ENCODE measurements around the gene NRROS.
"Not testable (repeated sequence)": the region's sequence is repeated elsewhere in the genome, so short reads cannot be mapped to it uniquely, and the experiment has no call there.

The NRROS gene

DNA sequence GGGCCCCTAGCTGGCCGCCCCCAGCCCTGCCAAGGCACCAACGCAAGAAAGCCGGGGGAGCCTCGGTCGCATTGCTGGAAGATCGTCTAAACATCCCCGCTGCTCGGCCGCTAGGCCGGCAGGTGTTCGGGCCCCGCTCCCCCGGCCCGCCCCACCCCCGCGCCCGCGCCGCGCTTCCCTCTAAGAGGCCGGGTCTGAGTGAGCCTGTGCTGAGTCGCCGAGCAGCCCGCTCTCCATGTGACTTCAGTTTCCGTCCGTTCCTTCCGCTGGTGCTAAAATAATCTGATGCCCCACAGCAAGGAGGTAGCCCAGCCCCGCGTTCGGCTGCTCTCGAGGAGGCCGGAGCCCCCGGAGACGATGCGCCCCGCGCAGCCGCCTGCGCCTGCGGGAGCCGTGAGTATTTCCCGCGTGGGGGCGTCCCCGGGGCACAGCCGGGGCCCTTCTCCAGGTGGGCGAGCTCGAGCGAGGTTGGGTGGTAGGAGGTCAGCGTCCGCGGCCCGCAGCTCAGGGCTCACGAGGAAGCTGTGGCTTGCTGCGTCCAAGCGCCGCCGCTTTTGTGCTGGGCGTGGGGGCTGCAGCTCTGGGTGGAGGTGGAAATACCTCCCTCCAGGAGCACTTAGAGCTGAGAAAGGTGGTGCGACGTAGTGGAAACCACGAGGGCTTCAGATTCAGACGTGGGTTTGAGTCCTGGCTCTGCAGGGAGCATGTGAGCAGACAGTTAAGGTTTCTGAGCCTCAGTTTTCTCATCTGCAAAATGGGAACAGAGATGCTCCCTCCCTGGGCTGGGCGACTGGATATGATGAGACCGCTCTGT lies at the start of gene NRROS:
Gene NRROS (plus strand): TSS at position 212 of the 814 bp plus-strand sequence. CDS start 14,846 bp downstream, outside the sequence.
- peak; percentile 43 to 67 for DNase-seq (ENCODE audit: low read depth in 2 of 2)
- TF ChIP-seq, protein P1, sequence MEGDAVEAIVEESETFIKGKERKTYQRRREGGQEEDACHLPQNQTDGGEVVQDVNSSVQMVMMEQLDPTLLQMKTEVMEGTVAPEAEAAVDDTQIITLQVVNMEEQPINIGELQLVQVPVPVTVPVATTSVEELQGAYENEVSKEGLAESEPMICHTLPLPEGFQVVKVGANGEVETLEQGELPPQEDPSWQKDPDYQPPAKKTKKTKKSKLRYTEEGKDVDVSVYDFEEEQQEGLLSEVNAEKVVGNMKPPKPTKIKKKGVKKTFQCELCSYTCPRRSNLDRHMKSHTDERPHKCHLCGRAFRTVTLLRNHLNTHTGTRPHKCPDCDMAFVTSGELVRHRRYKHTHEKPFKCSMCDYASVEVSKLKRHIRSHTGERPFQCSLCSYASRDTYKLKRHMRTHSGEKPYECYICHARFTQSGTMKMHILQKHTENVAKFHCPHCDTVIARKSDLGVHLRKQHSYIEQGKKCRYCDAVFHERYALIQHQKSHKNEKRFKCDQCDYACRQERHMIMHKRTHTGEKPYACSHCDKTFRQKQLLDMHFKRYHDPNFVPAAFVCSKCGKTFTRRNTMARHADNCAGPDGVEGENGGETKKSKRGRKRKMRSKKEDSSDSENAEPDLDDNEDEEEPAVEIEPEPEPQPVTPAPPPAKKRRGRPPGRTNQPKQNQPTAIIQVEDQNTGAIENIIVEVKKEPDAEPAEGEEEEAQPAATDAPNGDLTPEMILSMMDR (IDR thresholded peaks at IDR 0.05; ENCODE audit: low read depth, low read length), result no peak
- peak within 1 kb of the TSS; percentile 45 to 47 for H3K4me3 ChIP-seq (replicated peaks in 1 of 2; ENCODE audit: low read depth in 2 of 2, low read length in 2 of 2)

DNA sequence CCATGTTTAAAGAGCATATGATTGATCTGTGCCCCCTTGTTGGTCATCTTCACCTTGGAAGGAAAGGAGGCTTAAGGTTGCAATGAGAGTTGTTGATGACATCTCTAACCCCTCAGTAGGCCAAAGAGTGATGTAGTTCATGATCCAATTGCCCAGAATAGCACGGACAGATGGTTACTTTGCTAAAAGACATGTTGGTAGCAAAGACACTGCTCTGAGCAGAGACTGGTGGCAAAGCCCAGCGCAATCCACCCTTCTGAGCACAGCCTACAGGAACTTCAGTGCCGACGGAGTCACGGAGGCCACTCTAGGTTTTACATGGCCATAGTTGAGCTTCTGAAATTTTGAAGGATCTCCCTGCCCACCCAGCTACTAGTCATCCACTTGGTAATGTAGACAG lies 49.2 kb upstream of the NRROS start:
- DNase-seq (ENCODE audit: low read depth in 2 of 2), result no peak
- TF ChIP-seq, protein P1 (IDR thresholded peaks at IDR 0.05; ENCODE audit: low read depth, low read length), result no peak
- no peak overlapping the region for H3K4me3 ChIP-seq (replicated peaks in 1 of 2; ENCODE audit: low read depth in 2 of 2, low read length in 2 of 2)

DNA sequence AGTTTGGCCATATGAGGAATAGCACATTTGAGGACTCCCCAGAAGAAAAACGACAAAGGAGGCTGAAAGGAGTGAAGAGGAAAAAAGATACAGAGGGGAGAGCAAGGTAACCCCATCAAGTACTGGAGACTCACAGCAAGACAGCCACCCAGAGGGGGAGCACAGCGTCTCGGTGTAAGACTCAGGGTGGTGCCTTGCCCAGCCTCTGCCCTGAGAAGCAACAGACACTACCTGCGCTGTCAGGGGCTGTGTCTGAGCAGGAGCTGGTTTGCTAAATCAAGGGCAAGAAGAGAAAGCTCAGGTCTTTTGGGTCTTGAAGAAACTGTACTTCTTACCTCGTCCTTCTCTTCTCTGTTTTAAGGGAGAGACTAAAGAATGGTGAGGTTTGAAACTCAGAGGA lies 43.1 kb upstream of the NRROS start:
- TF ChIP-seq, protein P1 (IDR thresholded peaks at IDR 0.05; ENCODE audit: low read depth, low read length), result no peak
- DNase-seq (ENCODE audit: low read depth in 2 of 2), result no peak
- H3K4me3 ChIP-seq (replicated peaks in 1 of 2; ENCODE audit: low read depth in 2 of 2, low read length in 2 of 2), result no peak overlapping the region

DNA sequence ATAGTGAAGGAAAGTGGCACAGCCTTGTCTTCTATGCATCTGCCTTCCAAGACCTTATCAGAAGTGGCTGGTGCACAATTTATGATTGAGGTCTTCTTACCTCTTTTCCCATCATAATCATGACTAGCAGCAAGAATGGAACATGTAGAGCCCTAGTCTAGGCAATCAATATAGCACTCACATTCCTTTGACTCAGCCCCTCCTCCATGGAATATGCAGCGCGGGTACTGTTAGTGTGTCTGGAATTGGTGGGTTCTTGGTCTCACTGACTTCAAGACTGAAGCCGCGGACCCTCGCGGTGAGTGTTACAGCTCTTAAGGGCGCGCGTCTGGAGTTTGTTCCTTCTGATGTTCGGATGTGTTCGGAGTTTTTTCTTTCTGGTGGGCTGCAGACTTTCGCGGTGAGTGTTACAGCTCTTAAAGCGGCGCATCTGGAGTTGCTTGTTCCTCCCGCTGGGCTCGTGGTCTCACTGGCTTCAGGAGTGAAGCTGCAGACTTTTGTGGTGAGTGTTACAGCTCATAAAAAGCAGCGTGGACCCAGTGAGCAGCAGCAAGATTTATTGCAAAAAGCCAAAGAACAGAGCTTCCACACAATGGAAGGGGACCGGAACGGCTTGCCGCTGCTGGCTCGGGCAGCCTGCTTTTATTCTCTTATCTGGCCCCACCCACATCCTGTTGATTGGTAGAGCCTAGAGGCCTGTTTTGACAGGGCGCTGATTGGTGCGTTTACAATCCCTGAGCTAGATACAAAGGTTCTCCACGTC lies 41.3 kb upstream of the NRROS start:
- H3K4me3 ChIP-seq (replicated peaks in 1 of 2; ENCODE audit: low read depth in 2 of 2, low read length in 2 of 2); DNase-seq (ENCODE audit: low read depth in 2 of 2): not testable (repeated sequence)

DNA sequence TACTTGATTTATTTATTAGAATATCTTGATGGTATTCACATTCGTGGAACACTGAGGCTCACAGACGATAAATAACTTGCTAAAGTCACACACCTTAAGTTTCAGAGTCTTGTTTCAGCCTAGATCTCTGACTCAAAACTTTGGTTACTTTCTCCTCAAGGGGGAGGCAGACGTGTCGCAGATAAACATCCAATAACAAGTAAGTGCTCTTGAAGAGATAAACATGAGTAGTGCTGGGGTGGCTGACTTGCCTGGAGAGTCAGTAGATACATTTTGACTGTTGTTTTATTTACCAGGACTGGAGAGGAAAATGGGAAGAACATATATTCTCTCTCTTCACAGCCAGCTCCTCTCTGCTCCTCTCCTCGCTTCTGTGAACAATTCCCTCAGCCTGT lies 39.8 kb upstream of the NRROS start:
- DNase-seq (ENCODE audit: low read depth in 2 of 2), result peak in 1 of 2 donors; percentile 14
- no peak overlapping the region for H3K4me3 ChIP-seq (replicated peaks in 1 of 2; ENCODE audit: low read depth in 2 of 2, low read length in 2 of 2)
- TF ChIP-seq, protein P1 (IDR thresholded peaks at IDR 0.05; ENCODE audit: low read depth, low read length), result no peak

DNA sequence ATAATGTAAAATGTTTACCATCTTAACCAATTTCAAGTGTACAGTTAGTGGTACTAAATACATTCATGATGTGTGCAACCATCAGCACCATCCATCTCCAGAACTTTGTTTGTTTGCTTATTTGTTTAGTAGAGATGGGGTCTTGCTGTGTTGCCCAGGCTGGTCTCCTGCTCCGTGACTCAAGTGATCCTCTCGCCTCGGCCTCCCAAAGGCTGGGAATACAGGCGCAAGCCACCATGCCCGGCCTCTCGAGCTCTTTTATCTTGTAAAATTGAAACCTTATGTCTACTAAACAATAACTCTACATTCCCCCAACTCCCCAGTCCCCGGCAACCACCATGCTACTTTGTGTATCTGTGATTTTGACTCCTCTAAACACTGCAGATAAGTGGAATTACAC lies 39.1 kb upstream of the NRROS start:
- TF ChIP-seq, protein P1 (IDR thresholded peaks at IDR 0.05; ENCODE audit: low read depth, low read length), result no peak

DNA sequence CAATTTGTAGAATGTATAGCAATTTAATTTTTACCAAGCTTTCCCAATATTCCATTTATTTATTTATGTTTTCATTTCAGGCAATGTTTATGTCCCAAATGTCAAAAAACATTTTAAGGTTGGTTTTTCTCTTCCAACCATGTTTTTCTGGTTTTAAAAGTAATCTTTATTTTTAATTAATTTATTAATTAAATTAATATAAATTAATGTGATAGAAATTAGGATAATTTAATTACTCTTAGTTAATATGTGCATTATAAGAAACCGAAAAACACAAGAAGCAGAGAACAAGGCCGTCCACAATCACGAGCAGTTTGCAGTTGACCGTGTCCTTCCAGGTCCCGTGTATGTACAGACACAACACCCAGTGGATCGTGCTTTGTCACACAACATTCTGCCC lies 36.8 kb upstream of the NRROS start:
- no peak overlapping the region for H3K4me3 ChIP-seq (replicated peaks in 1 of 2; ENCODE audit: low read depth in 2 of 2, low read length in 2 of 2)
- TF ChIP-seq, protein P1 (IDR thresholded peaks at IDR 0.05; ENCODE audit: low read depth, low read length), result no peak
- DNase-seq (ENCODE audit: low read depth in 2 of 2), result no peak

More for the DNA sequence above, 39.1 kb upstream of the NRROS start:
- no peak for DNase-seq (ENCODE audit: low read depth in 2 of 2)
- H3K4me3 ChIP-seq (replicated peaks in 1 of 2; ENCODE audit: low read depth in 2 of 2, low read length in 2 of 2), result no peak overlapping the region
